ENCODE measurements around the gene FOXN3.
A peak's percentile ranks its signal among the peaks of the same experiment; 100 is the strongest.

Gene FOXN3

DNA sequence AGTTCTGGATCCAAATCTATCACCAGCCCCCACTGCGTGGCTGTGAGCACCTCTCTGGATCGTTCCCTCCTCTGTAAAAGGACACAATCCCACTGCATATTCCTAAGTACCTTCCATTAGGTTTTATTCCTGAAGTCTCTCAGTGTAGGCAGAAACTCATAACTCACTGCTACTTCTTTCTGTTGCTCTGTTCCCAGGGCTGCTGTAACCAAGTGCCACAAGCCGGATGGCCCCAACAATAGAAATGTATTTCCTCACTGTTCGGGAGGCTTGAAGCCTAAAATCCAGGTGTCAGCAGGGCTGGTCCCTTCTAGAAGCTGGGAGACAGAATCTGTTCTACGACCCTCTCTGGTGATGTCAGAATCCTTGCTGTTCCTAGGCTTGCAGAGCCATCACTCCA lies 24.9 kb downstream of the FOXN3 start:
- Mint-ChIP-seq H3K36me3 (peaks cover 12% of the 10 kb centered on the region), H3K27me3 (no peaks in the 10 kb centered on the region), H3K9me3 (no peaks in the 10 kb centered on the region), H3K4me1 (peaks cover 39% of the 10 kb centered on the region), H3K4me3 (no peak overlapping the region), H3K27ac (no peak overlapping the region)
- ATAC-seq (ENCODE audit: low read depth) (no peak), DNase-seq (ENCODE audit: low spot score in 2 of 2) (no peak)

DNA sequence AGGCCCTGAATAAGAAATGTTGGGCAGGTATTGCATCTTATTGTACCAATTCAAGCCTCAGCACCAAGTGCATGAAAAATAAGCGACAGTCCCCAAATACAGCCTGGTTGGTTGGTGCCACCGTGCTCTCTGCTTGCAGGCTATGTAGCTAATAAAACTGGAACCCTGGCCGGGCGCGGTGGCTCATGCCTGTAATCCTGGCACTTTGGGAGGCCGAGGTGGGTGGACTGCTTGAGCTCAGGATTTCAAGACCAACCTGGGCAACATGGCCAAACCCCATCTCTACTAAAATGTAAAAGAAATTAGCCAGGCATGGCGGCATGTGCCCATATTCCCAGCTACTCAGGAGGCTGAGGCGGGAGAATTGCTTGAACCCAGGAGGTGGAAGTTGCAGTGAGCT lies 25.5 kb downstream of the FOXN3 start:
- no peak for ATAC-seq (ENCODE audit: low read depth)
- H3K27me3 Mint-ChIP-seq, result no peaks in the 10 kb centered on the region
- H3K27ac Mint-ChIP-seq, result no peak overlapping the region
- peaks cover 10% of the 10 kb centered on the region for H3K36me3 Mint-ChIP-seq
- no peak for DNase-seq (ENCODE audit: low spot score in 2 of 2)
- H3K9me3 Mint-ChIP-seq, result no peaks in the 10 kb centered on the region
- no peak overlapping the region for H3K4me3 Mint-ChIP-seq
- H3K4me1 Mint-ChIP-seq, result peaks cover 41% of the 10 kb centered on the region

DNA sequence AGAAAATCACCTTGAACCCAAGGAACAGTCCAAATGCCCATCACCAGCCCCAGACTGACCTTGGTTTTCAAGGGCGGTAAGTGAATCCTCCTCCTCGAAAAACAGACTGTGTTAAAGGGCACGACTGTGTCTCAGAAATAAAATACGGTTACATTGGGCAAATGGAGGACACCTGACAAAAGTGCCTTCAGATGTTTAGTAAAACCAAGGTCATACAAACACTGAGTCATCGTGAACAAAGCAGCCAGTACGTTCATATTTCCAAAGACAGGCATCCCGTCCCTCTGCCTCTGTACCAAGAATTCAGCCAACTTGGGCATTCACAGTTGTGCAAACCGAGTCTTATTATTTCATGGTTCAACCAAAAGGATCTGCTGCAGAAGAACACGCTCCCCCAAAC lies 25.9 kb downstream of the FOXN3 start:
- no peak overlapping the region for H3K27ac Mint-ChIP-seq
- ATAC-seq (ENCODE audit: low read depth) (no peak), DNase-seq (ENCODE audit: low spot score in 2 of 2) (no peak)
- H3K36me3 Mint-ChIP-seq, result peaks cover 10% of the 10 kb centered on the region
- peaks cover 46% of the 10 kb centered on the region for H3K4me1 Mint-ChIP-seq
- no peaks in the 10 kb centered on the region for H3K9me3 Mint-ChIP-seq
- no peaks in the 10 kb centered on the region for H3K27me3 Mint-ChIP-seq
- H3K4me3 Mint-ChIP-seq, result no peak overlapping the region

DNA sequence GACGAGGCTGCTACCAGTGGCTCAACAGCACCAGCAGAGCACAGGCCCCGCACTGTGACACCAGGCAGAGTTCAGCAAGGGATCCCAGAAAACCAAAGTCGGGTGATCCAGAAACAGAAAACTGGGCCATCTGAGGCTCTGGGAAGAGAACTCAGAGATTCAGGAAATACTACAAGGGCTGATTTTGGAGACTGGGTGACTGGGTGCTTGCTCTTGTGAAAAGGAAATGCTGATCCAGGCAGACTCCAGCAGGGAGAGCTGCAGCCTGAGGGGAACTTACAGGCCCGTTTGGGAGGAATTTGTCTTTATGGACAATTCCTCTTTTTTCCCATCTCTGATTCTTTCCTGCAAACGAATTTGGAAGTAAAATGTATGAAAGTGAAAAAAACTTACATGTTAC lies 28.2 kb downstream of the FOXN3 start:
- DNase-seq (ENCODE audit: low spot score in 2 of 2) (no peak), ATAC-seq (ENCODE audit: low read depth) (no peak)
- Mint-ChIP-seq H3K9me3 (no peaks in the 10 kb centered on the region), H3K4me1 (peaks cover 45% of the 10 kb centered on the region), H3K27ac (no peak overlapping the region), H3K4me3 (no peak overlapping the region), H3K27me3 (no peaks in the 10 kb centered on the region), H3K36me3 (peaks cover 10% of the 10 kb centered on the region)

DNA sequence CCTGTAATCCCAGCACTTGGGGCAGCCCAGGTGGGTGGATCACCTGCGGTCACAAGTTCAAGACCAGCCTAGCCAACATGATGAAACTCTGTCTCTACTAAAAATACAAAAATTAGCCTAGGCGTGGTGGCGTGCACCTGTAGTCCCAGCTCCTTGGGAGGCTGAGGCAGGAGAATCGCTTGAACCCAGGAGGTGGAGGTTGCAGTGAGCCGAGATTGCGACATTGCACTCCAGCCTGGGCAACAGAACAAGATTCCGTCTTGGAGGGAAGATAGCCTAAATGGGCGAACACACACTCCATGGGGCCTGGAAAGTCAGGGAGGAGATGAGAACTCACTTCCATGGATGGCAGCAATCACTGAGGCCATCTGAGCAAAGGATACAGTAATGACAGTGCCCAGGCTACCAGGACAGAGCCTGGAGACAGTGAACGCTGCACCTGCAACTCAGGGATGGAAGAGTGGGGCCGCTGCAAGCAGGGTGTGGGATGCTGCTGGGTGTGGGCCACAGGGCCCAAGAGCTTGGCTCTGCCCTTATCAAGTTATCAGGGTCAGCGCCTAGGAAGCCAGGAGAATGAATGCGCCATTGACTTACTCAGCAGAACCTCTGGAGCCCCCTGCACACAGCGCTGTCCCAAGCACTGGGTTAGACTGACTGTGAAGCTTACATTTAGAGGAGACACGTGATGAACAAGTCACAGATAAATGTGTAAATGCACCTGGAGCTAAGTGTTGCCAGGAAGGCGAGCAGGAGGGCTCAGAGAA lies 28.9 kb downstream of the FOXN3 start:
- no peak overlapping the region for H3K27ac Mint-ChIP-seq

DNA sequence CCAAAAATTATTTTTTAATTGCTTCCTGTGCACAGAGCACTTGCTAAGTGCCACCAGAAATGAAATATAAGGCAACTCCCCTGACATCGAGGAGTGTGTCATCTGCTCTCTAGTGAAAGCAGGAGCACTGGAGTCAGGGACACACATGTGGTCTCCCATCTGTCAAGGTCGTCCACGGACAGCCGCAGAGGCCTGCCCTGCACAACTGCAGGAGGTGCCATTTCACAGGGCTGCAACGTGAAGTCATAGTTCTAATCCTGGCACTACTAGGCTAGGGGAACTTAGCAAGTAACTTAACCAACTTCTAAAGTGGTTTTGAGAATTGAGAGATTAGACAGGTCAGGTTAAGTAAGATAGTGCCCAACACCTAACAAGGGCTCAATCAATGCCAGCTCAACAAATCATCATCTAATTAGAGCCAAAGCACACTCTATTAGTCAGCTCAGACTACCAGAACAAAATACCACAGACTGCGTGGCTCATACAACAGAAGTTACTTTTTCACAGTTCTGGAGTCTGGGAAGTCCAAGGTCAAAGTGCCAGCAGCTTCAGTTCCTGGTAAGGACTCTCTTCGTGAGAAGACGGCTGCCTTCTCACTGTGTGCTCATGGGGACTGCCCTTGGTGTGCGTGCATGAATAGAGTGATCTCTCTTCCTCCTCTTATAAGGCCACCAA lies 30.7 kb downstream of the FOXN3 start:
- peak overlapping the region; percentile 58 for H3K27ac Mint-ChIP-seq
- no peak for ATAC-seq (ENCODE audit: low read depth)
- DNase-seq (ENCODE audit: low spot score in 2 of 2), result no peak

More for the DNA sequence above, 28.9 kb downstream of the FOXN3 start:
- H3K36me3 Mint-ChIP-seq, result peaks cover 10% of the 10 kb centered on the region
- no peak overlapping the region for H3K4me3 Mint-ChIP-seq
- DNase-seq (ENCODE audit: low spot score in 2 of 2) (no peak), ATAC-seq (ENCODE audit: low read depth) (no peak)
- H3K4me1 Mint-ChIP-seq, result peaks cover 43% of the 10 kb centered on the region
- H3K27me3 Mint-ChIP-seq, result no peaks in the 10 kb centered on the region
- H3K9me3 Mint-ChIP-seq, result no peaks in the 10 kb centered on the region

DNA sequence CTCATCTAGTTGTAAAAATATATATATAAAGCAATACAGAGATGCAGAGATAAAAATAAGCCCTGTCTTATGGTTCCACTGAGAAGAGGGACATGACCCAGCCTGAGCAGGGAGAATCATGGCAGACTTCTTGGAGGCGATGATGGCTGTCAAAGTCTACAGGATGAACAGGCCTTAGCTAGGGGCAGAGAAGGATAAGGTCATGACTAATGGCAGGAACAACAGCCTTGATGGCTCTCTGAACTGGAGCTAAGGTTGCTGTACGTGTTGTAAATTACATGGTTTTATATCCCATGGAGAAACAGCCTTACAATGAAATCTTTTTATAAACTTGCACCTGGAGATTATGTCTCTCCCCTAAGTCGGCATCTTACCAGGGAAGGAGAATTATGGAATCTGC lies 32.4 kb downstream of the FOXN3 start:
- no peak overlapping the region for H3K4me3 Mint-ChIP-seq
- peaks cover 2% of the 10 kb centered on the region for H3K9me3 Mint-ChIP-seq
- DNase-seq (ENCODE audit: low spot score in 2 of 2) (no peak), ATAC-seq (ENCODE audit: low read depth) (no peak)
- H3K27me3 Mint-ChIP-seq, result no peaks in the 10 kb centered on the region
- peaks cover 51% of the 10 kb centered on the region for H3K4me1 Mint-ChIP-seq
- H3K36me3 Mint-ChIP-seq, result peaks cover 20% of the 10 kb centered on the region
- H3K27ac Mint-ChIP-seq, result peak overlapping the region; percentile 54

More for the DNA sequence above, 30.7 kb downstream of the FOXN3 start:
- Mint-ChIP-seq H3K4me3 (no peak overlapping the region), H3K27me3 (no peaks in the 10 kb centered on the region), H3K36me3 (peaks cover 16% of the 10 kb centered on the region), H3K9me3 (no peaks in the 10 kb centered on the region), H3K4me1 (peaks cover 51% of the 10 kb centered on the region)

DNA sequence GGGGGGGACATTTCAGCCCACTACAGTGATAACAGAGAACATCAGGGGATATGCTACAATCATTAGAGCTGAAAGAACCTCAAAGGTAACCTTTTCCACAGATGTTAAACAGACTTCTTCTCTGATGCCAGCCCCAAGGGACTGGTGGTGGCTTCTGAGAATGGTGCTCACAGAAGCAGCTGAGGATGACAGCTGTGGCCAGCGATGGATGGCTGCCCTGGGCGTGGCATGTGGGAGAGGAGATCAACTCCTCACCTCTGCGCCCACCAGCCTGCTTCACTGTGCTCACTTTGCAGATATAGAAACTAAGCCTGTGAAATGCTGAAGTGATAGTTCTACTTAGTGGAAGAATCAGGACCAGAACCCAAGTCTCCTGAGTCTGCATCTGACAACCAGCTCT lies 33.0 kb downstream of the FOXN3 start:
- H3K4me1 Mint-ChIP-seq, result peaks cover 47% of the 10 kb centered on the region
- peak overlapping the region; percentile 54 for H3K27ac Mint-ChIP-seq
- H3K4me3 Mint-ChIP-seq, result peak overlapping the region; percentile 36
- peak; percentile 66 to 82 for DNase-seq (ENCODE audit: low spot score in 2 of 2)
- H3K9me3 Mint-ChIP-seq, result peaks cover 2% of the 10 kb centered on the region
- H3K27me3 Mint-ChIP-seq, result no peaks in the 10 kb centered on the region
- H3K36me3 Mint-ChIP-seq, result peaks cover 22% of the 10 kb centered on the region
- ATAC-seq (ENCODE audit: low read depth), result peak; percentile 94

DNA sequence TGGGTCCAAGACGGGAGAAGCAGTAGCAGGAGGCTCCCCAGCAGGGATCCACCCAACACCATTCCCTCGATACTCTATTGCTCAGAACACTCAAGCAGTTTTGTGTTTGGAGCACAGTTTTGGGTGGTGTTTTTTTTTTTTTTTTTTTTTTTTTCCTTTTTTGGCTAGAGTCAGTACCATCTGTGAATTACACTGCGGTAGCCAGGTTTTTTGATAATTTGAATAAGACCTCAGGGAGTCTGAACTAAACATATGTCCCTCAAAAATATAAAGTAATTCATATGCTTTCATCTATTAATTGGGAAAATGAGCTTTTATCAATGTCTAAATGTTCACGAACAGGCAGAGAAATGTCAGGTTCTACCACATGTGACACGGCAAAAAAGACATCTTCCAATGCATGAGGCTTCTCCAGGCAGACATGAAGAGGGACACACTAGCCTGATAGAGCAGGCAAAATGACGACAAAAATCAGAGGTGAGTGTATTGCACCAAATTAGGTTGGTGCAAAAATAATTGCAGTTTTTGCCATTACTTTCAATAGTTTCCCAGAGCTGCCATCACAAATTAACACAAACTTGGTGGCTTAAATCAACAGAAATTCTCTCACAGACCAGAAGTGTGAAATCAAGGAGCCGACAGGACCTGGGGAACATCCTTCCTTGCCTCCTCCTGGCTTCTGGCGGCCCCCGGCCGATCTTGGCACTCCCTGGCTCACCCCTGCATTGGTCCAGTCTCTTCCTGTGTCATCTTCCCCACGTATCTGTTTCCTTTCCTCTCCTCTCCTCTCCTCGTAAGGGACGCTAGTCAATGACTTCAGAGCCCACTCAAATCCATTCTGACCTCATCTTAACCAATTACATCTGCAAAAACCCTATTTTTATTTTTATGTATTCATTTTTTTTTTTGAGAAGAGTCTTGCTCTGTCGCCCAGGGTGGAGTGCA lies 33.9 kb downstream of the FOXN3 start:
- peak overlapping the region; percentile 51 for H3K4me3 Mint-ChIP-seq
- H3K36me3 Mint-ChIP-seq, result peaks cover 17% of the 10 kb centered on the region
- H3K4me1 Mint-ChIP-seq, result peaks cover 47% of the 10 kb centered on the region
- H3K27me3 Mint-ChIP-seq, result no peaks in the 10 kb centered on the region
- peak overlapping the region; percentile 54 for H3K27ac Mint-ChIP-seq
- DNase-seq (ENCODE audit: low spot score in 2 of 2) (no peak), ATAC-seq (ENCODE audit: low read depth) (peak; percentile 25)
- H3K9me3 Mint-ChIP-seq, result peaks cover 2% of the 10 kb centered on the region

DNA sequence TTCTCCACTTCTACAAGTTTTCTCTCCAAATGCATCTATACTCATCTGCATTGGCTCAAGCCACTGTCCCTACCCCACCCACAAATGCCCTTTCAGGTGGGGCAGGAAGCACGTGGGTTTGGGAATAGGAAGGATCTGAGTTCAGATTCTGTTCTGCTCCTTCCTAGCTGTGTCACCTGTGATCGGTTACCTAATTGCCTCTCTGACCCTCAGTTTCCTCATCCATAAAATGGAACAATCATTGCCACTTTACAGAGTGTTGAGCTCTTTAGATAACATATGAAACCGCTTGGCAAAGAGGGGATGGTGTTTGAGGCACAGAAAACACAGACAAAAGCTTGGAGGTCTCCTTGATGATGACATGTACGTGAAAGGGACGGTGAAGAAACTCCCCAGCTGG lies 34.5 kb downstream of the FOXN3 start:
- ATAC-seq (ENCODE audit: low read depth) (no peak), DNase-seq (ENCODE audit: low spot score in 2 of 2) (no peak)
- Mint-ChIP-seq H3K27me3 (no peaks in the 10 kb centered on the region), H3K4me3 (peak overlapping the region; percentile 22), H3K4me1 (peaks cover 53% of the 10 kb centered on the region), H3K27ac (peak overlapping the region; percentile 54), H3K36me3 (peaks cover 12% of the 10 kb centered on the region), H3K9me3 (peaks cover 2% of the 10 kb centered on the region)

DNA sequence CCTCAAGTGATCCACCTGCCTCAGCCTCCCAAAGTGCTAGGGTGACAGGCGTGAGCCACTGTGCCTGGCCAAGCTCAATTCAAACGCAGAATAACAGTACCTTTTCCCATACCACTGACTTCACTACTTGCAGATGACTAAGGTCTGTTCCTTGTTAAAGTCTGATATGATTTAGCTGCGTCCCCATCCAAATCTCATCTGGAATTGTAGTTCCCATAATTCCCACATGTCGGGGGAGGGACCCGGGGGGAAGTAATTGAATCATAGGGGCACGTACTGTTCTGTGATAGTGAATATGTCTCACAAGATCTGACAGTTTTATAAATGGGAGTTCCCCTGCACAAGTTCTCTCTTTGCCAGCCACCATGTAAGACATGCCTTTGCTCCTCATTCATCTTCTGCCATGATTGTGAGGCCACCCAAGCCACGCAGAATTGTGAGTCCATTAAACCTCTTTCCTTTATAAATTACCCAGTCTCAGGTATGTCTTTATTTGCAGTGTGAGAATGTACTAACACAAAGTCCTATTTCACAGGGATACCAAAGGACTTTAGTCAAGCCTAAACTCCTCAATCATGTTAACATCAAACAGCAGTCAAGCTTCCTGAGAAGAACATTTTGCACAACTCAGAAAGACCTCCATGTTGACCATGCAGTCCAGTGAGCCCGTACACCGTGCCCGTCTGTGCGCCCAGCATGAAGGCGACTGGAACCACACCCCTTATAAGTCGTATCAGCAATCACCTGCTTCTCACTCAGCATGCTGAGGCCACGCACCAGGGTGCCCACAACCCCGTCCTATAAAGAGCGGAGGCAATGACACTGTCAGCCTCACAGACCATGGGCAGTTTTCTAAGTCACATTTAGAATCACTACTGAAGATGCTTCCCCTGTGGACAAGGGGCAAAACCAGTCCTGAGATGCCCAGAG lies 36.9 kb downstream of the FOXN3 start:
- no peaks in the 10 kb centered on the region for H3K27me3 Mint-ChIP-seq
- peaks cover 43% of the 10 kb centered on the region for H3K4me1 Mint-ChIP-seq
- peaks cover 12% of the 10 kb centered on the region for H3K36me3 Mint-ChIP-seq
- peaks cover 2% of the 10 kb centered on the region for H3K9me3 Mint-ChIP-seq
- DNase-seq (ENCODE audit: low spot score in 2 of 2) (no peak), ATAC-seq (ENCODE audit: low read depth) (no peak)
- H3K4me3 Mint-ChIP-seq, result no peak overlapping the region
- peak overlapping the region; percentile 28 for H3K27ac Mint-ChIP-seq

DNA sequence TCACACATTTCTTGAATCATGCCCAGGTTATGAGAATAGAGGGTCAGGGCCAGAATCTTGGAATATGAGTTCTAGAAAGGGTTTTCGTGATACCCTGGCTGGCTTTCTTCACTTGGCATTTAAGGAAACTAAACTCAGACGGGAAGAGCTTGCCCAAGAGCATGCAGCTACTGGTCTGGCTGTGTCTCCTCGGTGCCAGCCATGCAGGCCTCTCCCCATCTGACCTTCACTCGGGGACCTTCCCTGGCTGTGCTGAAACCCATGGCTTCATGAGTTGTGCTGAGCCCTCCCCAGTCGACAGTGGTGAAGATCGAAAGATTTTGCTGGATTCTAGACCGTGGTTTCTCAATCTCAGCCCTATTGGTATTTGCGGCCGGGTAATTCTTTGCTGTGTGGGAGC lies 38.0 kb downstream of the FOXN3 start:
- Mint-ChIP-seq H3K4me3 (no peak overlapping the region), H3K27me3 (no peaks in the 10 kb centered on the region), H3K27ac (peak overlapping the region; percentile 62), H3K36me3 (peaks cover 14% of the 10 kb centered on the region), H3K9me3 (peaks cover 2% of the 10 kb centered on the region), H3K4me1 (peaks cover 32% of the 10 kb centered on the region)
- ATAC-seq (ENCODE audit: low read depth), result no peak
- DNase-seq (ENCODE audit: low spot score in 2 of 2), result no peak

DNA sequence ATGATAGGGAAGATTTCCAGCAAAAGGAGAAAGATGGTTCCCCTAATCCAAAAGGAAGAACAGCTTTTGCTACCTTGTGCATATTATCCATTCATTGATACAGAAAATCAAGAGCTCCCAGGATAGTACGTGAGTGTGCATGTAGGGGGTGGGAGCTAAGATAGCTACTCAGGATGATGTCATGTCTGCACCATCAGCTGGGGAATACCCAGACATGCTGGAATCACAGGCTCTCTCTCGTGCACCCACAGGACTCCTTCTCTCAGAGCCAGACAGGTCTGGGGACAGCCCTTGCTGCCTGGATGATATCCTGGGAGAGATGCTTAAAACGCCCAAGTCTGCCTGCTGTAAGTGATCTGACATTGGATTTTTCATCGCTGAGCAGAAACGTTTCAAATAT lies 38.9 kb downstream of the FOXN3 start:
- H3K36me3 Mint-ChIP-seq, result peaks cover 15% of the 10 kb centered on the region
- DNase-seq (ENCODE audit: low spot score in 2 of 2), result no peak
- H3K9me3 Mint-ChIP-seq, result peaks cover 2% of the 10 kb centered on the region
- H3K4me3 Mint-ChIP-seq, result no peak overlapping the region
- peak; percentile 92 for ATAC-seq (ENCODE audit: low read depth)
- peaks cover 30% of the 10 kb centered on the region for H3K4me1 Mint-ChIP-seq
- H3K27me3 Mint-ChIP-seq, result no peaks in the 10 kb centered on the region
- peak overlapping the region; percentile 62 for H3K27ac Mint-ChIP-seq
